ENCODE measurements around the gene MLF2. TPM values are rescaled to one million over a fixed set of nuclear protein-coding genes. Genes with fewer than 3 reads are reported as not detected.

The MLF2 gene
- total and polyA plus RNA-seq, 10 of the 15 experiments (the other 5 are each of a cell fraction or from before 2014, with no cell fraction given) = 13.5 to 222 (median 130) TPM

GRCh38 chr12:6752921-6753771 is at the start of gene MLF2 (continued):
- TF ChIP-seq EED (IDR thresholded peaks at IDR 0.05; ENCODE audit: low read depth) (peak; percentile 51; the same call in 1 of the 2 replicates), CHD2 (IDR thresholded peaks at IDR 0.05; ENCODE audit: borderline replicate concordance, low read depth, low read length) (peak; percentile 86), ZNF217 (IDR thresholded peaks at IDR 0.05) (no peak), CBX5 (IDR thresholded peaks at IDR 0.05; ENCODE audit: low read depth) (no peak), MAX (IDR thresholded peaks at IDR 0.05; ENCODE audit: low read depth, low read length) (peak; percentile 4), CEBPZ (IDR thresholded peaks at IDR 0.05; ENCODE audit: low read depth, low read length) (no peak), IKZF1 (conservative IDR thresholded peaks at IDR 0.05) (peak; percentile 67), STAT3 (IDR thresholded peaks at IDR 0.05; ENCODE audit: low read depth, low read length) (no peak), TAF1 (IDR thresholded peaks at IDR 0.05; ENCODE audit: borderline replicate concordance, low read depth, low read length) (peak; percentile 55; the same call in 1 of the 2 replicates), CREM (IDR thresholded peaks at IDR 0.05; ENCODE audit: low read depth) (peak; percentile 87), BCL3 (IDR thresholded peaks at IDR 0.05; ENCODE audit: borderline replicate concordance, insufficient read depth, low read depth, low read length, poor library complexity, severe bottlenecking) (no peak), POLR2AphosphoS5 (IDR thresholded peaks at IDR 0.05; ENCODE audit: low read length) (peak; percentile 81), SMARCA5 (IDR thresholded peaks at IDR 0.05) (peak; percentile 5), ATF7 (IDR thresholded peaks at IDR 0.05; ENCODE audit: low read depth) (peak; percentile 96), HDAC2 (IDR thresholded peaks at IDR 0.05) (no peak), SMC3 (IDR thresholded peaks at IDR 0.05; ENCODE audit: borderline replicate concordance, low read length) (no peak), MXI1 (IDR thresholded peaks at IDR 0.05; ENCODE audit: low read depth, low read length) (peak; percentile 52), BMI1 (IDR thresholded peaks at IDR 0.05; ENCODE audit: borderline replicate concordance) (no peak), HDAC6 (IDR thresholded peaks at IDR 0.05; ENCODE audit: unreplicated experiment) (peak; percentile 59)
- TF ChIP-seq, protein P1, sequence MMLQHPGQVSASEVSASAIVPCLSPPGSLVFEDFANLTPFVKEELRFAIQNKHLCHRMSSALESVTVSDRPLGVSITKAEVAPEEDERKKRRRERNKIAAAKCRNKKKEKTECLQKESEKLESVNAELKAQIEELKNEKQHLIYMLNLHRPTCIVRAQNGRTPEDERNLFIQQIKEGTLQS (IDR thresholded peaks at IDR 0.05; ENCODE audit: borderline replicate concordance, extremely low read depth, low read depth, low read length) = no peak
- TF ChIP-seq, protein P2, sequence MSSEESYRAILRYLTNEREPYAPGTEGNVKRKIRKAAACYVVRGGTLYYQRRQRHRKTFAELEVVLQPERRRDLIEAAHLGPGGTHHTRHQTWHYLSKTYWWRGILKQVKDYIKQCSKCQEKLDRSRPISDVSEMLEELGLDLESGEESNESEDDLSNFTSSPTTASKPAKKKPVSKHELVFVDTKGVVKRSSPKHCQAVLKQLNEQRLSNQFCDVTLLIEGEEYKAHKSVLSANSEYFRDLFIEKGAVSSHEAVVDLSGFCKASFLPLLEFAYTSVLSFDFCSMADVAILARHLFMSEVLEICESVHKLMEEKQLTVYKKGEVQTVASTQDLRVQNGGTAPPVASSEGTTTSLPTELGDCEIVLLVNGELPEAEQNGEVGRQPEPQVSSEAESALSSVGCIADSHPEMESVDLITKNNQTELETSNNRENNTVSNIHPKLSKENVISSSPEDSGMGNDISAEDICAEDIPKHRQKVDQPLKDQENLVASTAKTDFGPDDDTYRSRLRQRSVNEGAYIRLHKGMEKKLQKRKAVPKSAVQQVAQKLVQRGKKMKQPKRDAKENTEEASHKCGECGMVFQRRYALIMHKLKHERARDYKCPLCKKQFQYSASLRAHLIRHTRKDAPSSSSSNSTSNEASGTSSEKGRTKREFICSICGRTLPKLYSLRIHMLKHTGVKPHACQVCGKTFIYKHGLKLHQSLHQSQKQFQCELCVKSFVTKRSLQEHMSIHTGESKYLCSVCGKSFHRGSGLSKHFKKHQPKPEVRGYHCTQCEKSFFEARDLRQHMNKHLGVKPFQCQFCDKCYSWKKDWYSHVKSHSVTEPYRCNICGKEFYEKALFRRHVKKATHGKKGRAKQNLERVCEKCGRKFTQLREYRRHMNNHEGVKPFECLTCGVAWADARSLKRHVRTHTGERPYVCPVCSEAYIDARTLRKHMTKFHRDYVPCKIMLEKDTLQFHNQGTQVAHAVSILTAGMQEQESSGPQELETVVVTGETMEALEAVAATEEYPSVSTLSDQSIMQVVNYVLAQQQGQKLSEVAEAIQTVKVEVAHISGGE (CRISPR knock-in tag; IDR thresholded peaks at IDR 0.05) = no peak; the same call in 1 of the 2 replicates

All from GM12878 (cell line).